Astrocyte (in vitro differentiated cells and primary cell): ENCODE data around the gene EIF1B.

ENCODE experiments used
- CTCF ChIP-seq: IDR thresholded peaks from 2 replicates; pipeline ENCODE4 v1.5.1; 2011; ENCODE audit warnings: low read depth, mild to moderate bottlenecking, inconsistent platforms, low read length, moderate library complexity; ENCODE audit not compliant: insufficient read depth
- EZH2 ChIP-seq: IDR thresholded peaks from 2 replicates; pipeline ENCODE4 v1.6.1; 2012; ENCODE audit warnings: mild to moderate bottlenecking, low read length, inconsistent platforms; ENCODE audit not compliant: insufficient read depth

GRCh38 chr3:40308725-40309417 is 636 bp upstream of the EIF1B start:
- TF ChIP-seq CTCF (no peak), EZH2 (no peak)
